Left lung (tissue), 10 donors: Measurements from ENCODE around the gene SCG3. TPM values are rescaled to one million over a fixed set of nuclear protein-coding genes. Genes with fewer than 3 reads are reported as not detected.

Experiments used
- ATAC-seq: fragments of 200-7000 bp; cut with Tn5 transposase; one replicate; pipeline ENCODE4 v1.9.1; 2020; ENCODE audit warnings: moderate library complexity
- DNase-seq, 4 donors: peaks; one replicate each; pipeline ENCODE4 v3.0.0-alpha.2; 2013 to 2020
- H3K27ac ChIP-seq, 2 donors: fragments of 200-600 bp; sonication (generic) in 1 of 2; one replicate each; pipeline versions ENCODE4 v1.5.0 to v1.8.0; 2020 to 2021
- H3K27me3 ChIP-seq, 2 donors: fragments of 200-600 bp; sonication (generic) in 1 of 2; one replicate each; pipeline versions ENCODE4 v1.5.0 to v1.8.0; 2020 to 2021
- H3K36me3 ChIP-seq, 2 donors: fragments of 200-600 bp; sonication (generic) in 1 of 2; one replicate each; pipeline versions ENCODE4 v1.5.0 to v1.8.0; 2020 to 2021
- H3K4me1 ChIP-seq, 2 donors: fragments of 200-600 bp; one replicate each; pipeline ENCODE4 v1.8.0; 2021
- H3K4me3 ChIP-seq, 2 donors: fragments of 200-600 bp; sonication (generic) in 1 of 2; one replicate each; pipeline versions ENCODE4 v1.5.0 to v1.8.0; 2020 to 2021; ENCODE audit warnings: mild to moderate bottlenecking in 1 of 2
- H3K9me3 ChIP-seq, 2 donors: fragments of 200-600 bp; sonication (generic) in 1 of 2; one replicate each; pipeline versions ENCODE4 v1.5.0 to v1.8.0; 2020 to 2021
- intact Hi-C, 2 donors: fragments of 100-400 bp; cut with DNase I; formaldehyde crosslinking; loops; one replicate each; pipeline versions ENCODE4 v1.11.2 to v1.14.2; 2022
- polyA plus RNA-seq, 6 donors: library from polyadenylated mRNA; unstranded; fragments of 120-200 nt; gene quantifications; one replicate each; pipeline ENCODE4 v1.2.1, GENCODE V29; 2013; ENCODE audit not compliant: insufficient read length in 6 of 6
- total RNA-seq, 2 donors: library from RNA; stranded (reverse); fragmentation: NEBNext Ultra II Directional; extraction: Animal tissue kit (Norgen Biotek cat#: 25700); gene quantifications; one replicate each; pipeline ENCODE4 v1.2.1, GENCODE V29; 2021
- TF ChIP-seq, protein P1 (sequence below), 2 donors: fragments of 200-600 bp; sonication (generic) in 1 of 2; IDR thresholded peaks; one replicate each; pipeline versions ENCODE4 v1.5.0 to v1.8.0; 2021; ENCODE audit warnings: antibody characterized with exemption in 2 of 2
- donor health status: DM: no; HTN: yes; CAD: no.
- donor health status: DM: no; HTN: no; CAD: no.

The SCG3 gene
- total and polyA plus RNA-seq, 8 donors, result 0.12 to 2.2 (median 1.2) TPM; not detected in 1

- Histone ChIP-seq H3K27me3 (peaks cover 14 to 33% of the 10 kb centered on the region in 2 donors), H3K36me3 (no peaks in the 10 kb centered on the region), H3K27ac (no peak overlapping the region), H3K4me3 (no peak overlapping the region), H3K4me1 (peaks cover 0 to 4% of the 10 kb centered on the region in 2 donors), H3K9me3 (no peaks in the 10 kb centered on the region)
- intact Hi-C loops, result no loop called here
- ATAC-seq (no peak), DNase-seq (no peak)
- TF ChIP-seq, protein P1, sequence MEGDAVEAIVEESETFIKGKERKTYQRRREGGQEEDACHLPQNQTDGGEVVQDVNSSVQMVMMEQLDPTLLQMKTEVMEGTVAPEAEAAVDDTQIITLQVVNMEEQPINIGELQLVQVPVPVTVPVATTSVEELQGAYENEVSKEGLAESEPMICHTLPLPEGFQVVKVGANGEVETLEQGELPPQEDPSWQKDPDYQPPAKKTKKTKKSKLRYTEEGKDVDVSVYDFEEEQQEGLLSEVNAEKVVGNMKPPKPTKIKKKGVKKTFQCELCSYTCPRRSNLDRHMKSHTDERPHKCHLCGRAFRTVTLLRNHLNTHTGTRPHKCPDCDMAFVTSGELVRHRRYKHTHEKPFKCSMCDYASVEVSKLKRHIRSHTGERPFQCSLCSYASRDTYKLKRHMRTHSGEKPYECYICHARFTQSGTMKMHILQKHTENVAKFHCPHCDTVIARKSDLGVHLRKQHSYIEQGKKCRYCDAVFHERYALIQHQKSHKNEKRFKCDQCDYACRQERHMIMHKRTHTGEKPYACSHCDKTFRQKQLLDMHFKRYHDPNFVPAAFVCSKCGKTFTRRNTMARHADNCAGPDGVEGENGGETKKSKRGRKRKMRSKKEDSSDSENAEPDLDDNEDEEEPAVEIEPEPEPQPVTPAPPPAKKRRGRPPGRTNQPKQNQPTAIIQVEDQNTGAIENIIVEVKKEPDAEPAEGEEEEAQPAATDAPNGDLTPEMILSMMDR (IDR thresholded peaks at IDR 0.05), result no peak
These were observed 3.2 kb upstream of the SCG3 start for GRCh38 chr15:51678096-51678495.

DNA sequence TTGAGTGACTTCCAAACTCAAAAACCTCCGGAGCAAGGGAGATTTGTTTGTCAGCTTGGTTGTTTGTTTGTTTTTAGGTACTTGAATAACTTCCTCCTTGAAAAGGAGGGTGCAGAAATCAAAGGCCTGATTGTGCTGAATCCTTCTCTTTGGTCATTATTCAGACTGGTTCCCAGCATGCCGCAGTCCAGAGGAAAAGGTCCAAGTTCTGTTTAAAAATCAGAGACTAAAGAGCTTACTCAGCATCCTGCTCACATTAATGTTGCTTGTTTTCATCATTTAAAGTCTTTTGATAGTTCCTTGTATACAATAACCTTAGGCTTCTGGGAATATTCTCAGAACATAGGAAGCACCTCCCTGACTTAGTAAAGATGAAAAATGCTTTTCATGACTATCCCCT lies 982 bp upstream of the SCG3 start:
- Histone ChIP-seq H3K4me1 (peaks cover 0 to 4% of the 10 kb centered on the region in 2 donors), H3K36me3 (no peaks in the 10 kb centered on the region), H3K4me3 (no peak overlapping the region), H3K9me3 (no peaks in the 10 kb centered on the region), H3K27ac (no peak overlapping the region), H3K27me3 (peaks cover 14 to 52% of the 10 kb centered on the region in 2 donors)
- TF ChIP-seq, protein P1 (IDR thresholded peaks at IDR 0.05), result no peak
- intact Hi-C loops, result no loop called here
- DNase-seq (no peak), ATAC-seq (no peak)

DNA sequence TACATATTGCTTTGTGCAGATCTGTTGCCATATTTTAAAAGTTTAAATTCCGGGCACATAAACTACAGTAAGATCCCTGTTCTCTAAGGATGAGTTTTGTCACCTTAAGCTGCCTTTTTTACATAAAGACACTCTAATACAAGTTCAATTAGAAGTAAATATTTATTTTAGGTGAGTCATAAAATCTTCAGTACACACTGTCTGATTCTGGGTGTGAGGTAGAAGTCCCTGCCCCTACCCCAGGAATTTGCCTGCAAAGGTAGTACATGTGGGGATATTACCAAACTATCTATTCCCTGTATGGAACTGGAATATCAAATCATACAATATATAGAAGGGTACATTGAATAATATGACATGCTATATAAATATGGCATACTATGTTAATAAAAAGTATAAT lies 6.3 kb downstream of the SCG3 start:
- Histone ChIP-seq H3K27ac (no peak overlapping the region), H3K27me3 (peaks cover 9 to 28% of the 10 kb centered on the region in 2 donors), H3K4me1 (no peaks in the 10 kb centered on the region), H3K9me3 (no peaks in the 10 kb centered on the region), H3K36me3 (no peaks in the 10 kb centered on the region), H3K4me3 (no peak overlapping the region)
- no peak for DNase-seq
- TF ChIP-seq, protein P1 (IDR thresholded peaks at IDR 0.05), result no peak
- no peak for ATAC-seq
- intact Hi-C loops, result no loop called here

- no peak overlapping the region for H3K27ac ChIP-seq
- peaks cover 4 to 15% of the 10 kb centered on the region in 2 donors for H3K27me3 ChIP-seq
- TF ChIP-seq, protein P1 (IDR thresholded peaks at IDR 0.05), result no peak
- no peaks in the 10 kb centered on the region for H3K4me1 ChIP-seq
- DNase-seq (no peak), ATAC-seq (no peak)
- no peaks in the 10 kb centered on the region for H3K9me3 ChIP-seq
- no peaks in the 10 kb centered on the region for H3K36me3 ChIP-seq
- no peak overlapping the region for H3K4me3 ChIP-seq
- intact Hi-C loops, result no loop called here
These were observed 7.6 kb downstream of the SCG3 start for GRCh38 chr15:51688863-51689262.

- ATAC-seq (no peak), DNase-seq (no peak)
- no peaks in the 10 kb centered on the region for H3K36me3 ChIP-seq
- TF ChIP-seq, protein P1 (IDR thresholded peaks at IDR 0.05), result no peak
- intact Hi-C loops, result no loop called here
- H3K4me3 ChIP-seq, result no peak overlapping the region
- peaks cover 0 to 4% of the 10 kb centered on the region in 2 donors for H3K27me3 ChIP-seq
- no peak overlapping the region for H3K27ac ChIP-seq
- no peaks in the 10 kb centered on the region for H3K4me1 ChIP-seq
- H3K9me3 ChIP-seq, result no peaks in the 10 kb centered on the region
These were observed 10.9 kb downstream of the SCG3 start for GRCh38 chr15:51692154-51692553.
